ENCODE measurements around the gene NOL8.

The NOL8 gene

DNA sequence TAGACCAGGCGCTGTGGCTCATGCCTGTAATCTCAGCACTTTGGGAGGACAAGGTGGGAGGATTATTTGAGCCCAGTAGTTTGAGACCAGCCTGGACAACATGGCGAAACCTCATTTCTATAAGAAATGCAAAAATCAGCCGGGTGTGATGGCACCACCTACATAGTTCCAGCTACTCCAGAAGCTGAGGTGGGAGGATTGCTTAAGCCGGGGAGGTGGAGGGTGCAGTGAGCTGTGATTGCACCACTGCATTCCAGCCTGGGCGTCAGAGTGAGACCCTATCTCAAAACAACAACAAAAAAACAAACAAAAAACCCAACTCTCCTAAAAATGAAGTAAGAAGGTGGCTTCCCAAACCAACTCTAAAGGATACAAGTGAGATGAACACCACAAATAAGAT lies 54.6 kb downstream of the NOL8 start:
- no peak for DNase-seq (ENCODE audit: low read depth in 2 of 2, low spot score in 1 of 2)

DNA sequence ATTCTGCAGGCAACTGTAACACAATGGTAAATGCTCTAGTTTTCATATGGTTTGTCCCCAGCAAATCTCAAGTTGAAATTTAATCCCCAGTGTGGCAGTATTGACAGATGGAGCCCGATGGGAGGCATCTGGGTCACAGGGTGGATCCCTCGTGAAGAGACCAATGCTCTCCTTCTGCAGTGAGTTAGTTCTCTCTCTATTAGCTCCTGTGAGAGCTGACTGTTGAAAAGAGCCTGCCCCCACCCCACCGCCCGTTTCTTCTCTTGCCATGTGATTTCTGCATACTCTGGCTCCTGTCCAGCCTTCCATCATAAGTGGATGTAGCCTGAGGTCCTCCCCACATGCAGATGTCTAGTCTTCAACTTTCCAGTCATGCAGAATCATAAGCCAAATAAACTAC lies 58.7 kb downstream of the NOL8 start:
- no peak for DNase-seq (ENCODE audit: low read depth in 2 of 2, low spot score in 1 of 2)

DNA sequence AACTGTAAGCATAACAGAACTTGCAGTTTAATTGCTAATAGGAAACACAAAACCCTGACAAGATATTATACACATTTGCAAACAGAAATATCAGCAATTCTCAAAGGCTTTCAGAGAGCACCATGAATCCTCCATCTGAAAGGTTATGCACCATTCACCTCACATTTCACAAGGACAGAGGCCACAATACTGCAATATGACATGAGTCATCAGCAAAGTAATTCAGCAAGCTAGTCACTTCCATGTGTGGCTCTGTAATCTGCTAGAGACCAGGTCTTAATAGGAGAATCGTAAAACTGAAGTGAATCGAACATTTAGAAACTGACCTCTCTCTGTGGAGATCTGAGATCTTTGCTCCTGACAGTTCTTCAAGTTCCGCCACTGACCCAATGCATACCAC lies 60.0 kb downstream of the NOL8 start:
- no peak for DNase-seq (ENCODE audit: low read depth in 2 of 2, low spot score in 1 of 2)

DNA sequence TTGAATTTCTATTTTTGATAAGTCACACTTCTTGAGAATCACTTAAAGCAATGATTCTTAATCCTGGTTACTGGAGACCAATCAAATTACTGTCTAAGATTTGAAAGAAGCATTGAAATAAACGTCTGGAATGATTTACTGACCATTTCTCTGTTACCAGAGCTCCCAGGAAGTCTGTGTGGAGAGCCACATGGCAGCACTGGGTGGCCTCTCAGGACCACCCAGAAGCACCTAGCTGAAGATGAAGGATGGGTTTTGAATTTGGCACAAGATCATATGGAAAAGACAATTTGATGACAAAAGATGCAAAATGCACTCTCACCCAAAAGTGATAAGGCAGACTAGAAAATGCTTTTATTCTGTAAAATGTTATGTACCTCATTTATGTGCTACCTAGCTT lies 62.0 kb downstream of the NOL8 start:
- DNase-seq (ENCODE audit: low read depth in 2 of 2, low spot score in 1 of 2), result no peak

DNA sequence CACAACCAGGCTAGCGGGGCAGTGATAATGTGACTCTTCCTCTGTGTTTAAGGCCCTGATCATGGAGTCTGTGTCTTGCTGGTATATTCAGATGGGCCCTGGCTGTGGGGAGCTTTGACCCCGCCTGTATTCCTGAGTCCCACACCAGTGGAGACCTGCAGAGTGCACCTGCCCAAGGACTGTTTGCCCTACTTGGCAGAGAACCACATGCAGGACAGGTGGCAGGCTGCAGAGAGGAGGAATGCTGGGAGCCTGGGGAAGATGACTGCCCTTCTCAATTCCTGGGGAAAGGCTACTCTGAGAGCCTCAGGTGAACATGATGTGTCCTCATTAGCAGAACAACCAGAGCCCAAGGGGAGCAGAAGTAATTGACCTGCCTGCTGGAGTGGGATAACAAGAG lies 67.8 kb downstream of the NOL8 start:
- DNase-seq (ENCODE audit: low read depth in 2 of 2, low spot score in 1 of 2), result no peak

DNA sequence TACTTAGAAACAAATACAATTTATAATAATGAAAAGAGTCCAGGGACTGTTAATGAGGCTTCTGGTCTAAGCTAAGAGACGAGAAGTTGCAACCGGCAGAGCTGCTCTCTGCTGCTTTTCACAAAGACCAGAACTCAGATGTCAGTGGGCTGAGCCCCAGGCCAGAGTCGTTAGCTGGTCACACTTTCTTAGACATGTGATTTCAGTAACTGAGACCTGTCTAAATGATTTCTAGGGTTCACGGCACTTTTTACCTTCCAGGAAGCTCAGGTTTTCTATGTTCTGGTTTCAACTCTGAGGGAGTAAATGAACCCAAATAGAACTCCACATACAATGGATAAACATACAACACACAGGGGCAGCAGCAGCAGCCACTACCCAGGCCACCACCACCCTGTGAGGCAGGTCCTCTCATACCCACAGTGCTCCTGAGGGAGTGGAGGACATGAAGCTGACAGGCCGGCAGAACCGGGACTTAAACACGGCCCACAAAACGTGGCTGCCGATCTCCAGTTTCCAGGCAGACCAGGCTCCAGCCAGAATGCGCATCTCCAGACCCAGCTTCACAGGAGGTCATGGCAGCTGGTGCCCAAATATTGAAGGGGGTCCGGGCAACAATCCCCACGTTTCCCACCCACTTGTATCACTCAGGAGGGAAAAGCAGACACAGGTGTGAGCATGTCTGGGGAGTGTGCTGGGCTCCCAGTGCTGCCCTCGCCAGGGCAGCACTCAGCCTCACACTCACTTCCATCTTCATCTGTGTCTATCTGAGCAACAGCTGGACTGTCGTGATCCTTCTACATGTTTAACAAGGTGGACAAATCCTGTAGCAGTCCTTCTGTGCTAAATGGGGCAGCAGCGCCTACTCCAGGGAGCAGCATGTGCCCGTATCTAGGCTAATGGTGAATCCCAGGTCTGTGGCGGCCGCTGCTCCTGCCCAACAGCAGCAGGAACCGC lies 70.5 kb downstream of the NOL8 start:
- no peak for DNase-seq (ENCODE audit: low read depth in 2 of 2, low spot score in 1 of 2)

DNA sequence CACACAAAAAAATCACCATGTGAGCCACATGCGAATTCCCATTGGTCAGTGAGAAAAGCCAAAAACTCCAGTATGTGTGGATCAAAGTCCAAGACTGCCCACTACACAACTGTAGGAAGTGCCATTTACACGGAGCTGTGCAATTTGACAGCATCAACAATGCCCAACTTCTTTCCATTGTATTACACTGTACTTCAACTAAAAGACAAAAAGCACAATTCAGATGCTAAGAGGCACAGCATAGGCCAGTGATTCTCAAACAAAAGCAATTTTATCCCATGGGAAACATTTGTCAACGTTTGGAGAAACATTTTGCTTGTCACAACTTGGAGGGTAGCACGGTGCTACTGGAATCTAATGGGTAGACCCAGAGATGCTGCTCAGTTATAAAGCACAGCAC lies 71.5 kb downstream of the NOL8 start:
- DNase-seq (ENCODE audit: low read depth in 2 of 2, low spot score in 1 of 2), result no peak

DNA sequence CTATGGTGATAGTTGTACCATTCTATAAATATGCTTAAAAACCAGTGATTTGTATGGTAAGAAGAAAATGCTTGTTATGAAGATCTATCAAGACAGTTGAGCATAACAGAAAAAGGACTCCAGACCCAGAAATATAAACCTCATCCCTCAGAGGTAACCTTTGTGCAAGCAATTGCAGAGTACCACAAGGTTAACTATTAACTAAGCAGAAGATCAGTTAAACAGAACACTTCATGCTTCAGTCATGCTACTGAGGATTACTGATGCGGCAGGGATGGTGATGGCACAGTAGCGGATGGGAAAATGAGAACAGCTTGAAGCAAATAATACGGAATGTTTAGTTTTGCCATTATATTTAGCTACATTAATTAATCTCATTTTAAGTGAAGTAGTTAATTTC lies 77.2 kb downstream of the NOL8 start:
- DNase-seq (ENCODE audit: low read depth in 2 of 2, low spot score in 1 of 2), result no peak

All from stimulated activated CD8-positive, alpha-beta memory T cell treated with anti-CD3 and anti-CD28 coated beads, Interleukin-4, amount 100 ng/mL, for 1 hour (primary cell).